Measurements from ENCODE around the gene NKAIN2. TPM values are rescaled to one million over a fixed set of nuclear protein-coding genes. Genes with fewer than 3 reads are reported as not detected.

NKAIN2 gene
- total RNA-seq, 2 donors from 2014 or later = 0.29 TPM; not detected in 1

DNA sequence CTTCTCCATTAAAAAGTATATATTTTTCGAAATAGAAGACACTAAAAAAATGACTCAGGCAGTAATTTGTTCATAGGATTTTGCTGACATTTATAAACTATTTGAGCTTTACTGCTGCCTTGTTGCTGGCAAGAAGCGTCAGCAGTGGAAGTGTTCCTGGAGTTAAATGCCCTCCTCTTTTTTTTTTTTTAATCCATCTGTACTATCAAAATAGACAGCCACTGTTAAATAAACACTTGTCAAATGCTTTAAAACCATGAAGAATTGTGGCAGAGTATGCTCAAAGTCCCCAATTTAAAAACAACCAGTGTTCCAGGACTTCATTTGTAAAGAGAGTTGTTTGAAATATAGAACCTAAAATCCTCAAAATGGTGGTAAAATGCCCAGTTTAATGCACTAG lies 253.8 kb downstream of the NKAIN2 start:
- Histone ChIP-seq H3K9me3 (ENCODE audit: control insufficient read depth, low read length) (no peaks in the 10 kb centered on the region), H3K4me1 (ENCODE audit: control insufficient read depth, insufficient read depth, low read length) (peaks cover 4% of the 10 kb centered on the region), H3K27ac (ENCODE audit: low read depth, low read length) (no peak overlapping the region), H3K36me3 (ENCODE audit: control insufficient read depth, insufficient read depth, low read length) (no peaks in the 10 kb centered on the region), H3K27me3 (ENCODE audit: control insufficient read depth, insufficient read depth, low read length, poor library complexity, severe bottlenecking) (no peaks in the 10 kb centered on the region), H3K9ac (ENCODE audit: extremely low read depth, low read length, poor library complexity, severe bottlenecking) (no peak overlapping the region), H3K4me3 (ENCODE audit: low read length) (peak overlapping the region; percentile 27)
- Mint-ChIP-seq H3K4me3 (no peak overlapping the region), H3K4me1 (peaks cover 7% of the 10 kb centered on the region), H3K36me3 (ENCODE audit: low read depth) (no peaks in the 10 kb centered on the region), H3K27ac (no peak overlapping the region), H3K27me3 (ENCODE audit: insufficient read depth) (peaks cover 2% of the 10 kb centered on the region), H3K9me3 (no peaks in the 10 kb centered on the region)
- no peak for DNase-seq
- TF ChIP-seq, protein P1, sequence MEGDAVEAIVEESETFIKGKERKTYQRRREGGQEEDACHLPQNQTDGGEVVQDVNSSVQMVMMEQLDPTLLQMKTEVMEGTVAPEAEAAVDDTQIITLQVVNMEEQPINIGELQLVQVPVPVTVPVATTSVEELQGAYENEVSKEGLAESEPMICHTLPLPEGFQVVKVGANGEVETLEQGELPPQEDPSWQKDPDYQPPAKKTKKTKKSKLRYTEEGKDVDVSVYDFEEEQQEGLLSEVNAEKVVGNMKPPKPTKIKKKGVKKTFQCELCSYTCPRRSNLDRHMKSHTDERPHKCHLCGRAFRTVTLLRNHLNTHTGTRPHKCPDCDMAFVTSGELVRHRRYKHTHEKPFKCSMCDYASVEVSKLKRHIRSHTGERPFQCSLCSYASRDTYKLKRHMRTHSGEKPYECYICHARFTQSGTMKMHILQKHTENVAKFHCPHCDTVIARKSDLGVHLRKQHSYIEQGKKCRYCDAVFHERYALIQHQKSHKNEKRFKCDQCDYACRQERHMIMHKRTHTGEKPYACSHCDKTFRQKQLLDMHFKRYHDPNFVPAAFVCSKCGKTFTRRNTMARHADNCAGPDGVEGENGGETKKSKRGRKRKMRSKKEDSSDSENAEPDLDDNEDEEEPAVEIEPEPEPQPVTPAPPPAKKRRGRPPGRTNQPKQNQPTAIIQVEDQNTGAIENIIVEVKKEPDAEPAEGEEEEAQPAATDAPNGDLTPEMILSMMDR (conservative IDR thresholded peaks at IDR 0.05) = no peak
- WGBS, 2 experiments (ENCODE audit: insufficient coverage in 1 of 2, insufficient read length in 1 of 2) = 98 to 100% methylated on average over 1 to 2 of the region's 2 CpGs

DNA sequence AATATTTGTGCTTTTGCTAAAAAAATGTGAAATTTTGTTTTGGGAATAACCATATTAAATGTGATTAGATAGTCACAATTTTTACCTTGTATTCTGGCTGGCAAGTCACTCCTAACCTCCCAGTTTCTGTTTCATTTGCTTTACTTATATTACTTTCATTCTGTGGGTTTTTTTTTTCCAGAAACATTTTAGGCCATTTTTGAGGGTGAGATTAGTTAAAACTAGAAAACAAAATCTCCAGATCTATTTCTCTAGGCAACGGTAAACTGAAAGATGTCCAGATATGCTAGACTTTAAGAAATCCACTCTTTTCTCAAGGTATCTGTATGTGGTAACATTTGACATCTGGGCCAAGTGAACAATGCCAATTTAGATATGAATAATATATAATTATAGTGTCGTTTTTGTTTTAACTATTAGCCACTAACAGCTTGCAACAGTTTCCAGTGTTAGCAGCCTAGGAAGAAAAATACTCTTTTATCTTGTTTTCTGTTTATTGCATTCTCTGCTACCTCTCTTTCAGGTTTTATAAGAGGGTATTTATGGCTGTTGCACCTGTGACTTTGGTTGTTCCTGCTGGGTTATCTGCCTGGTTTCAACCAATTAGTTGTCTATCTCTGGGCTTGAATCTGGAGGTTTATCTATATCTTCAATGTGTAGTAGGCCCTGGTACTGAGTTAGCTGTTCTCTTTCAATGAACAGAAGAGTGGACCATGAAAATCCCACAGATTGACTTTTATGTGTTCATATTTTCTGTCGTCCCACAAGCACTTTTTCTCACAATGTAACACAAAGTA lies 260.9 kb downstream of the NKAIN2 start:
- no peak for DNase-seq
- Mint-ChIP-seq H3K27me3 (ENCODE audit: insufficient read depth) (peaks cover 3% of the 10 kb centered on the region), H3K4me3 (no peak overlapping the region), H3K9me3 (no peaks in the 10 kb centered on the region), H3K4me1 (no peaks in the 10 kb centered on the region), H3K36me3 (ENCODE audit: low read depth) (no peaks in the 10 kb centered on the region), H3K27ac (no peak overlapping the region)
- H3K4me1 ChIP-seq (ENCODE audit: control insufficient read depth, insufficient read depth, low read length) = no peaks in the 10 kb centered on the region
- no peak overlapping the region for H3K9ac ChIP-seq (ENCODE audit: extremely low read depth, low read length, poor library complexity, severe bottlenecking)
- no peaks in the 10 kb centered on the region for H3K9me3 ChIP-seq (ENCODE audit: control insufficient read depth, low read length)
- no peak overlapping the region for H3K4me3 ChIP-seq (ENCODE audit: low read length)
- H3K36me3 ChIP-seq (ENCODE audit: control insufficient read depth, insufficient read depth, low read length) = no peaks in the 10 kb centered on the region
- WGBS, 2 experiments (ENCODE audit: insufficient coverage in 1 of 2, insufficient read length in 1 of 2) = 85 to 100% methylated on average over 1 to 3 of the region's 3 CpGs
- TF ChIP-seq, protein P1 (conservative IDR thresholded peaks at IDR 0.05) = no peak
- H3K27ac ChIP-seq (ENCODE audit: low read depth, low read length) = no peak overlapping the region
- no peaks in the 10 kb centered on the region for H3K27me3 ChIP-seq (ENCODE audit: control insufficient read depth, insufficient read depth, low read length, poor library complexity, severe bottlenecking)

DNA sequence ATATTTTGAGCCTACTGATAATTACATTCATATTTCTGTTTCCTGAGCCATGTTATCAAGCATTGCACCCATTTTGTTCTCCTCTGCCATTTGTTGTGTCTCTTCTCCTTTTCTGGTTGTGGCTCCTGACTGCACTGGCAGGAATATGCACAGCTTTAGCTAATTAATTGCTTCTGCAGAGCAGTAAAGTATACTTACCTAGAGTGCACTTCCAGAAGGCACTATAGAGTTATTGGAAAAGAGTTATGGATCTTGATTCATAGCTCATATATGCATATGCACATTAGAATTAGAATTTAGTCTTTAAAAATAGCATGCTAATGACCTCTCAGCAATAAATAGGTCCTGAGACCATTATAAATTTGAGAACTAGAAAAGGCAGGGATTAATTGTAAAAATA lies 262.6 kb downstream of the NKAIN2 start:
- Mint-ChIP-seq H3K4me1 (no peaks in the 10 kb centered on the region), H3K27ac (no peak overlapping the region), H3K4me3 (no peak overlapping the region), H3K9me3 (no peaks in the 10 kb centered on the region), H3K36me3 (ENCODE audit: low read depth) (no peaks in the 10 kb centered on the region), H3K27me3 (ENCODE audit: insufficient read depth) (peaks cover 2% of the 10 kb centered on the region)
- Histone ChIP-seq H3K9me3 (ENCODE audit: control insufficient read depth, low read length) (no peaks in the 10 kb centered on the region), H3K4me1 (ENCODE audit: control insufficient read depth, insufficient read depth, low read length) (no peaks in the 10 kb centered on the region), H3K27me3 (ENCODE audit: control insufficient read depth, insufficient read depth, low read length, poor library complexity, severe bottlenecking) (no peaks in the 10 kb centered on the region), H3K9ac (ENCODE audit: extremely low read depth, low read length, poor library complexity, severe bottlenecking) (no peak overlapping the region), H3K27ac (ENCODE audit: low read depth, low read length) (no peak overlapping the region), H3K36me3 (ENCODE audit: control insufficient read depth, insufficient read depth, low read length) (no peaks in the 10 kb centered on the region), H3K4me3 (ENCODE audit: low read length) (no peak overlapping the region)
- TF ChIP-seq, protein P1 (conservative IDR thresholded peaks at IDR 0.05) = no peak
- DNase-seq = no peak
